ENCODE data around the gene SCTR.
A peak's percentile ranks its signal among the peaks of the same experiment; 100 is the strongest.

The SCTR gene

DNA sequence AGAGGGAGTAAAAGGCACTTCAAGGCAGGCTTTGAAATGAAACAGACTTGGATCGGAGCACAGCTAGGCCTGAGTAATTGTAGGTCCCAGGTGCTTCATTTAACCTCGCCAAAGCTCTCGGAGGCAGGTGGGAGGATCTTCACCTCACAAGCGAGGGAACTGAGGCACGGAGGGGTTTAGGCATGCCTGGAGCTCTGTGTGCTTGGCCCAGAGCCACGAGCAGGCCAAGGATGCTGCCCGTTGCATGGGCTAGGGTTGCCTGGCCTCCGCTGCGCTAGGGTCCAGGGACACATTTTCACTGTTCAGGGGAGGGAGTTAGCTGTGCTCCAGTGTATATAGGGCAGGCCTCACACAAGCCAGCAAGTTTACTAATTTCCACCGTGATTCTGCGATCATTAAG, 81.4 kb downstream of the SCTR start:
- DNase-seq (ENCODE audit: low spot score) = no peak

DNA sequence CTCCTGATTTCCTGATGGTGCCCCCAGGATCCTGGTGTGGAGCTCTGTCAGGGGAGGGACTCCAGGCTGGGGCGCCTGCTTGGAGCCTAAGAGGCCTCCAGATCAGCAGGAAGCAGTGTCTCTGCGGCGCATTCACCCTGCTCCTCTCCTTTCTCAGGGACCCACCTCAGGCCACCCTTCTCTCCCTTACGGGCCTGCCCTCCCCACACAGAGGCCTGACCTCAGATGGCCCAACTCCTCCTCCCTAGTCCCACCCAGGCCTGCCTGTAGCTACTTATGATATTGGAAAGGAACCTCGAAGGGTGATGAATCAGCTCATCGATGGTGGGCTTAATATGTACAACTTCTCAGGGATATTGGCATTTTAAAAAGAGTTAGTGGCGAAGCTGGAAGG, 82.1 kb downstream of the SCTR start:
- DNase-seq (ENCODE audit: low spot score) = no peak

DNA sequence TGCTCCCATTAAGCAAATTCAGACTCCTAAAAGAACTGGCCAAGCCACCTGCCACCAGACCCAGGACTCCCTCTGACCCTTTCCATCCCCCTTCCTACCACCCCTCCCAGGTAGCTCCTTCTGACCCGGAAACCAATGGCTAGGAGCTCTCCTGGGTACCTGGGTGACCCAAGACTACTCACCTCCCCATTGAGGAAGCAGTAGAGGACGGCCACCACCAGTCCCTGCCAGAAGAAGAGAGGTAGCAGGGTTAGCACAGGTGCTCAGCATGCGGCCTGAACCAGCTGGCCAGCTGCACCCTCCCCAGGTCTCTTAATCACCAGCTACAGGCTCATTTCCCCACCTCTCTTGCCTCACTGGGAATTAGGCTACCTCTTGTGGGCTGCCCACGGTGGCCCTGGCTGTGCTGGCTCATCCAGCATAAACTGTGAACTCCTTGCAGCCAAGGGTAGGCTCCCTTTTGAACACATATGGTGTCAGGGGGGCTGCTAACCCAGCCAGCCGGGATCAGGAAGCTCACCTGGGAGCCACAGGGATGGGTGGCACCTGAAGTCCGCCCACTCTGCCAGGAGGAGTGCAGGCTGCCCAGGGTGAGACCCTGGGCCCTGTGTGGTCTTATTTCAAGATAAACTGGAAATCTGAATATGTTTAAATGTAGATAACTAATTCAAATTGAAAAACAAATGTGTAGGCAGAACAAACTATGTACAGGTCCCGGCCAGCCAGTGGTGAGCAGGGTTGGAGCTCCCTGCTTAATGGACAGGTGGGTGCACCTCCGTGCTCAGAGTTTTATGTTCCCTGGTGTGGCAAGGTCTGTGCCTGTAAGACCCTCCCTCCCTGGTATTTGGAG, 82.7 kb downstream of the SCTR start:
- no peak for DNase-seq (ENCODE audit: low spot score)

DNA sequence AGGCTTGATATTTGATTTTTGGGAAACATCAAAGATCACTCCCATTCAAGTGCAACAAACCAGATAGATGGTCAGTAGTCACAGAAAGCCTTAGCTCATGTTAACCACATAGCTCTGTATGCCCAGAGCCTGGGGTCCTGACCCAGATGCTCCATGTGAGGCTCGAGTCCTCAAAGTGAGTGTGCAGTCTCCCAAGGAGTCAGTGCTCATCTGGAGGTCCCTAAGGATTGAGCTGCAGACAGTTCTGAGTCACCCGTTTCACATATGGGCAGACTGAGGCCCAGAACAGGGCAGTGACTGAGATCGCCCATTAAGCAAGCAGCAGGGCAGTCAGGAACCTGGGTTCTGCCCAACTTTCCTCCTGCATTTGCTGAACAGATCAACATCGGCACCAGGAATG, 83.4 kb downstream of the SCTR start:
- no peak for DNase-seq (ENCODE audit: low spot score)

DNA sequence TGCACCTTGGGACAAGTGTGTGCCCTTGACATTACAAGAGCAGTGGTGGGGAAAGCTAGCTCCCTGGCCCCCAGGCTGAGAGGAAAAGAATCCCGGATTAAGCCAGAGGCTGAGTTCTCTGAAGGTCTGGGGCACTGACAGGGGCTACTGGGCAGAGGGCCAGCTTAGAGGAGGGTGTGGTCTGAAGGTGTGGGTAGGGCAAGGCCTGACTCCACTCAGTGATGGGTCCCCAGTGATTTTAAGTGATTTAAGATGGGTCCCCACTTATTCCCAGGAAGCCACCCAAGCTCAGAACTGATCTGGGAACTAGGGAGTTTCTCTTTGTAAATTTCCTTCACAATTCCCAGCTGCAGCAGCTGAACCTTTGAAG, 83.8 kb downstream of the SCTR start:
- DNase-seq (ENCODE audit: low spot score) = no peak

DNA sequence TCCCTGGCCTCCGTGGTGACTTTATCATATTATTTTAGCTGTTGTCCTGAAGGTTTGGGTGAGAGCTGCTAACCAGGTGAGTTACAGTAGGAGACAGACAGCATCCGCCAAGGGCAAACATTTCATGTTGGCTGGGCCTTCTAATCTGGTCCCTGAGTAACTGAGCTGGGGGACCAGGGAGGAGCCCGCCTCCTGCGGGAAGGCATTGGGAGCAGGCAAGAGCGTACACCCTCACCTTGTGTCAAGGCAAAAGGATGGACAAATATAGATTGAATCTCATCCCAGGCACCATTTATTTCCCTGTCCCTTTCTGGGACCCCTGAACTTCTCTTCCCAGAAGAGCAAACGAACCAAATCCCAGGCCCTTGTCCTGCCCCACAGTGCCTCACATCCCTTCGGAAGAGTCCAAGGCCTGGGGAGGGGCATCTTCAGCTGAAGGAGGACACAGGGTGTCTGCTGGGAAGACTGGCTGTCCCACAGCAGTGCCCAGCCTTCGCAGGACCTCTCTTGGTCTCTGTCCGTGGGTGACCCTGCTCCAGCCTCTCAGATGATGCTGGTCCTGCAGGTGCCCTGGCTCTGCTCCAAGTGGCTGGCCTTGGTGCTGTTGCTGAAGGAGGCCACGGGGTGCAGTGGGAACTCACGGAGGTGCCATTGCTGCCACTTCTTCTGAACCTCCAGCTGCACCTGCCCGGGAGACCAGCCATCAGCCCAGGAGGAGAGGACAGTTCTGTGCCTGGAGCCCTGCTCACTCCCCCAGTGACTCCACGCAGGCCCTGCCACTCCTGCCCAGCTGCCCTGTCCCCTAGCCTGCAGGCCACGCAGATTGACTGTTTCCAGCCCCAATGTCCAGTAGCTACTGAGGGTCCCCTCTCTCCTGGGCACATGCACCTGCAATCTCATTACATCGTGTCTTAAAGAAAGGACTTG, 84.4 kb downstream of the SCTR start:
- no peak for DNase-seq (ENCODE audit: low spot score)

DNA sequence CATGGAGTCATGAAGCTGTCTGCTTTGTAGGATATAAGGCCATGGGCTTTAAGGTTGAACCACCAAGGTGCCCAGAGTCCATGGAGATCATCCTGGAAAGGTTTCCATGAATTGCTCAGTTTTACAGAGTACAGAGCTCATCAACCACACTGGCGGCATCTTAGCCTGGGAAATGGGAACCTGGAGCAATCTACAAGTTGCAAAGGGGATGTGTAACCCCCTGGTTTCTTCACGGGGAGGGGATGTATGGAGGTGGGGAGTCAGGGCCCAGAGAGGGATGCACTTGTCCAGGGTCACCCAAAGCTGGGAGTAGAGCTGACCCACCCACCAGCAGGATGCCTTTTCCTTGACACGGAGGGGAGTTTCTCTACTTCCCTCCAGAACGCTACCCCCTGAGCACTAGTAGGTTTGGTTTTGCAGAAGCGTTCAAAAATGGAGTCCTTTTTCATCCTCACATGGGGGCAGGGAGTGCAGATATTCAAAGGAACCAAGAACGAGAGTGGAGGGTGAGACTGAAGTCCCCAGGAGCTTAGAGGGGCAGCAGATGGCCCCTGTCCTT, 85.5 kb downstream of the SCTR start:
- DNase-seq (ENCODE audit: low spot score) = no peak

DNA sequence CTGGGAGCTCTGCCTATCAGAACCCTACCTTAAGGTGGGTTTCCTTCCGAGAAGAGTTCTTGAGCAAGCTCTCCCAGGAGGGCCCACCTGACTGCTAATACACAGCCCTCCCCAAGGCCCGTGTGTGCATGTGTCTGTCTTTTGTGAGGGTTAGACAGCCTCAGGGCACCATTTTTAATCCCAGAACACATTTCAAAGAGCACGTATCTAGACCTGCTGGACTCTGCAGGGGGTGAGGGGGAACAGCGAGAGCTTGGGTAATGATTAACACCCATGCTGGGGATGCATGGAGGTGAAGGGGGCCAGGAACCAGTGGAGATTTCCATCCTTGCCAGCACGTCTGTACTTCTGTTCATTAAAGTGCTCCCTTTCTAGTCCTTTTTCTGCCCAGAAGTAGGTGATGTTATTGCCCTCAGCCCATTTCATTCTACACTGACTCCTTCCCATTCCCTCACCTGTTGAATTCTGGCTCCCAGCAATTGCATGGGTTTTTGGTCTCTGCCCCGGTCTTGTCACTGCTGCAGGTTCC, 86.1 kb downstream of the SCTR start:
- no peak for DNase-seq (ENCODE audit: low spot score)

DNA sequence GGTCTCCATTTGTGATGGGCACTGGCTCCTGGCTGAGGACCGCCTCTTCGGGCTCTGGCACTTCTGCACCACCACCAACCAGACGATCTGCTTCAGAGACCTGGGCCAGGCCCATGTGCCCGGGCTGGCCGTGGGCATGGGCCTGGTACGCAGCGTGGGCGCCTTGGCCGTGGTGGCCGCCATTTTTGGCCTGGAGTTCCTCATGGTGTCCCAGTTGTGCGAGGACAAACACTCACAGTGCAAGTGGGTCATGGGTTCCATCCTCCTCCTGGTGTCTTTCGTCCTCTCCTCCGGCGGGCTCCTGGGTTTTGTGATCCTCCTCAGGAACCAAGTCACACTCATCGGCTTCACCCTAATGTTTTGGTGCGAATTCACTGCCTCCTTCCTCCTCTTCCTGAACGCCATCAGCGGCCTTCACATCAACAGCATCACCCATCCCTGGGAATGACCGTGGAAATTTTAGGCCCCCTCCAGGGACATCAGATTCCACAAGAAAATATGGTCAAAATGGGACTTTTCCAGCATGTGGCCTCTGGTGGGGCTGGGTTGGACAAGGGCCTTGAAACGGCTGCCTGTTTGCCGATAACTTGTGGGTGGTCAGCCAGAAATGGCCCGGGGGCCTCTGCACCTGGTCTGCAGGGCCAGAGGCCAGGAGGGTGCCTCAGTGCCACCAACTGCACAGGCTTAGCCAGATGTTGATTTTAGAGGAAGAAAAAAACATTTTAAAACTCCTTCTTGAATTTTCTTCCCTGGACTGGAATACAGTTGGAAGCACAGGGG, 87.1 kb downstream of the SCTR start:
- no peak for DNase-seq (ENCODE audit: low spot score)

DNA sequence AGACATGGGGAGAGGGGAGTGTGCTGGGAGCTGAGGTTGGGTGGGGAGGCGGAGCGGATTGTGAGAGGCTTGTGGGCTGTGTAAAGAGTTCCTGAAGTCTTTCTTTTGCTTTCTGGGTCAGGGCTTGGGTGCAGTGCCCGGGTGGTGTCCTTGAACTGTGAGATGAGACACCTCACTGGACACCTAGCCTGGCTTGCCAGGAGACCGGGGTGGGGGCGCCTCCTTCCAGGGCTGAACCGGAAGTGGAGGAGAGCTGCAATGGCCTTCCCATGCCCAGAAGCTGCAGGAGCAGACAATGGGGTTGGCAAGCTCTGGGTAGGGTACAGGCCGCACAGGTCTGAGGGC, 88.4 kb downstream of the SCTR start:
- no peak for DNase-seq (ENCODE audit: low spot score)

DNA sequence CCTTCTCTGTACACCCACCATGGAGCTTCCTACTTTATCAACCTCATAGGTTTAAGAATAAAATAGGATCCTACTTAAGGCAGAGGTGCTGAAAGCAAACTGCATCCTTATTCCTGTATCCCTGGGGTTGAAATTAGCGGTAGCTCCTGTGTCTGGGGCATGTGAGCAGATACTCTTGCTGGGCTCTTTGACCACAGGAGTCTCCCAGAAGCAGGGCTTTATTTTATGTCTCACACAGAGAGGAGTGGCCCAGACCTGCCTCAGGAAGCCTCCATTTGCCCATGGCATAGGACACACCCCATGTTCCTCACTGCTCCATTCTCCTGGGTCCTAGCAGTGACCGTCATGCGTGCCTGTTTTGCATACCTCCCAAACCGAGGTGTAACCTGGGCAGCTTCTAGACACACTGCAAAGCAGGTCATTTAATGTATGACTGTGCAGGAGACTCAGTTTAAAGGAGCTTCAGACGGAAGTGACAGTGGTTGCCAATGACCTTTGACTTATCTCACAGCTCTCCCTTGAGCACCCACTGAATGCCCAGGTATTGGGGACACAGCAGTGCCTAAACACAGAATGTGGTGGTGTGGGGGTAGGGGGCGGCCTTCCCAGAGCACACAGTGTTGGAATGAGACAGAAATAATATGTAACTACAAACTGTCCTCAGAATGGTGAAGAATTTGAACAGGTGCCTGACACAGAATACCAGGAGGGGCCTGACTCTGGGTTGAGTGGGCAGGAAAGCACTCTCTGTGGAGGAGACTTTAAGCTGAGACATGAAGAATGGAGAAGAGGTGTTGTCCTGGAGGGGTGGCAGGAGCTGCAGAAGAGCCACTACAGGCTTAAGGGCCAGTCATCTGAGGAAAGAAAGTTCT, 89.0 kb downstream of the SCTR start:
- no peak for DNase-seq (ENCODE audit: low spot score)

DNA sequence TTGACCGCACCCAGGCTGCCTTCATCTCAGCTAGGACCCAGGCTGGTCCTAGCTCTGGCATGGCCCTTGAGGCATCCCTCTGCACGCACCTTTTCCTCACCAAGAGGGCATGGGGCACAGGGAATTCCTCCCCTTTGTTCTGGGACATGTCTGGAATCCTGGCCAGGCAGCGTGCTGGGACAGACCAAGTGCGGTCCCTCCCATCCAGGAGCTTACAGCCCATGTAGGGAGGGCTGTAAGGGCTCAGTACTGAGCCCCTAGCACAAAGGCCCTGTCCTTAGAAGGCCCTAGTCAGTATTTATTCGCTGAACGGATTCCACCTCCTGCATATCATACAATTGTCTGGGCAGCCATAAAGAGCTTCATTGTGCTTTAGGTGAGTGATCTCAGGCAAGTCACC, 89.6 kb downstream of the SCTR start:
- DNase-seq (ENCODE audit: low spot score) = no peak

DNA sequence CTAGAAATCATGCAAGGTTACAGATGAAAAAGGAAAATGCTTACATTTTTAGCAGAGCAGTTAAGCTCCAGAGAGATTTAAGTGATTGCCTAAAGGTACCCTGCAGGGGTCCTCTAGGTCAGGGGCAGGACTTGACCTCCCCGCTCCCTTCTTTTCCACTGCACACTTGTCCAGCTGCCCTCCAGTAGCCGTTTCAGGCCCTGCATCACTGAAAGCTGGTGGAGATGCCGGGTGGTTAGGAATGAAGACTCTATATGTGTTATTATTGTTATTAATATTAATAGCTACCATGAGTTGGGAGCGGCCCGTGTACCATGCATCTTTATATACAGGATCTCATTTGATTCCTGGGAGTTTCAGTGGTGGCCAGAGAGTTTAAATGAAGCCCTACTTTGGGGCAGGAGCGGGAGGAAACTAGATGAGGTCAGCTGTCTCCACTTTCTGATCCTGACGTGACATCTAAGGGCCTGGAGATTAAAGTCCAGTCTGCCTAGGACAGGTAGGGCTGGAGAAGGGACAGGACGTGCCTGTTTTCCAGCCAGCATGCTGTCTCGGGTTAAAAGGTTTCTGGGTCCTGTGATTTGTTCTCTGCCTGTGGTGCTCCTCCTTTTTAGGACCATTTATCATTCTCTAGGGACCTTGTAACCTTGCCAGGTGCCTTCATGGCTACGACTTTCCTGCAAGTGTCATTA, 90.5 kb downstream of the SCTR start:
- DNase-seq (ENCODE audit: low spot score) = no peak

DNA sequence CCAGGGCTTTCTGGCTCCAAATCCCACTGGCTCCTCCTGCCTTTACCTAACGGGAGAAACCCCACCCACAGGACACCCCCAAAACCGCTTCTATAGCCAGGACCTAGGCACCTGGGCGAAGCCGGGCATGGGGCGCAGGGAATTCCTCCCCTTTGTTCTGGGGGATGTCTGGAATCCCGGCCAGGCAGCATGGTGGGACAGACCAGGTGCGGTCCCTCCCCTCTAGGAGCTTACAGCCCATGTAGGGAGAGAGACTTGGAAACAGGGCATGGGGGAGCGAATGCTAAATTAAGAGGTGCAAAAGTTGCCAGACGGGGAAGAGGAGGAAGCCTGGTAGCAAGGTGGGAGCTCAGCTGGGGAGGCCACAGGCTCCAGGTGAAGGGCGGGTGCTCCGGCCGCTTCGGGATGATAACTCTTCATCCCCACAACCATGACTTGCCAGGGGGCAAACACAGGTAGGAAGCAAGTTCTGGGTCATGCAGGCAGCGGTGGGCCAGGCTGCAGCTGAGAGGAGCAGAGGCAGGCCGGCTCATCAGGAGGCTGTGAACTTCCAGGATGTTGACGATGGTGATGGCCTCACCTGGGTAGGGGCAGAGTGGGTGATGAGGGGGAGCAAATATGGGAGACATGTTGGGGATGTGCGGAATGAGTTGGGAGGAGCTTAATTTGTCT, 91.3 kb downstream of the SCTR start:
- DNase-seq (ENCODE audit: low spot score) = no peak

DNA sequence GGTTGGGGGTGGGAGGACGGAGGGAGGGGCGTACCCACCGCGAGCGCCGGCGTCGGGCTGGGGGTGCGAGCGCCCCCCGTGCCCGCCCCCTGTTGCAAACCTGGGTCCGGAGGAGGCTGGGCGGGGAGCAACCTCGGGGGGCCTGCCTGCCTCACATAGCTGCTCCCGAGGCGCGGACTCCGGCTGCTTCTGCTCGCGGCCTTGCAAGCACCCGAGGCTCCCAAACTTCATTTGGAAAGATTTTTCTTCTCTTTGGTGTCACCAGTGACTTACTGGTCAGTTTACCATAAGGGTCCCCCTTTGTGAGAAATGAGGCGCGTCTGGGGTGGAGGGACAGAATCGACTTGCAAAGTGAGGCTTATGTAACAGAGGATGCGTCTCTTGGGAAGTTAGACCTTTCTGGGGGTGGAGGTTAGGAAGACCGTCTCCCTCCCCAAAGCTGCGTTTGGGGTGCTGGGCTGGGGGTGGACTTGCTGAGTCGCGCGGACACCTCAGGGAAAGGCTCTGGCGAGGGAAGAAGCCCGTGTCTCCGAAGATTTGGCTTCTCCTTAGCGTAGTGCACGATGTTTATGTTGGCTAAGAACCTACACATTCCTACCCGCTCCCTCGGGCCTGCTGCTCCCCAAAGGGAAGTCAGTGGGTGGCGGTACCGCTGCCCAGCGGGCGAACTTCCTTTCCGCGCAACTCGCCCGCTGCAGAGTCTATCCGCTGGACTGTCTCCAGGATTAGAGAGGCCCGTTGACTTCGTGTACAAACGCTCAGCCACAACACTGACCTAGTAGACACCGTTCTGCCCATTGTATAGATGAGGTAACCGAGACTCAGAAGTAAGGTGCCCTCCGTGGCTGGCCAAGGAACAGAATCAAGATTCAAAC, 92.1 kb downstream of the SCTR start:
- peak; percentile 23 for DNase-seq (ENCODE audit: low spot score)

DNA sequence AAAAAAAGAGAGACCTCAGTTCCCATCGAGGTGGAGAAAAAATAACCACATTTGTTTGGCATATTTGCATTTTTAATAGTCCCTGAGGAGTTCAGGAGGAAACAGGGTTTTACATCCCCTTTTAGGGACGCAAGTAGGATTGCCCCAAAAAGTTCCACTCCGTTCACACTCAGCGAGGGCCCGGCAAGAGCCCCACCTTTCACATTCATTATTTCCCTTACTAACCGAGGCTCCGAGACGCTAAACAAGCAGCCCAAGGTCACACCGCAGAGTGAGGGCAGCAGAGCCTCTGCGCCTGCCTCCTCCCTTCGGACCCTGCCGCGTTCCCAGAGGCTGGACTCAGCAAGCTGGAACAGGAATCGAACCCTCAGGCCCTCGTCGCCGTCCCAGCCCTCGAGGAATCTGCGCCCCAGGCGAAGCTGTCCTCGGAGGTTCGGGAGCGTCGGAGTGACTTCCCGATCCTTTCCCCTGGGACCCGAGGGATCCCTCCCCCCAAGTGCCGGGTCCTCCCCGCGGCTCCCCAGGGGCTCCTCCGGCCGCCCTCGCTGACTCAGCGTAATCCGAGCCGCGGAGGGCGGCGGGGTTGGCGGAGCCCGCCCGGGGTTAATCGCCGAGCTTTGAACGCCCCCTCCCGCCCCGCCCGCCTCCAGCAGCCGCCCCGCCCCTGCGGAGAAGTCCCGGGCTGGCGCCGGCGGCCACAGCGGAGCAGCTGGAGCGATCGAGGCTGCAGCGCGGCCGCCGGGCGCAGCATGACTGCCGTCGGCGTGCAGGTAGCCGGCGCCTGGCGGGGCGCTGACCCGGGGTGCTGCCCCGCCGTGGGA, 92.9 kb downstream of the SCTR start, which contains the start of gene TMEM37:
TMEM37 (plus strand) TSS at position 700 of the 821 bp plus-strand sequence; CDS start at position 750, 50 bp downstream.
- peak; percentile 8 for DNase-seq (ENCODE audit: low spot score)

DNA sequence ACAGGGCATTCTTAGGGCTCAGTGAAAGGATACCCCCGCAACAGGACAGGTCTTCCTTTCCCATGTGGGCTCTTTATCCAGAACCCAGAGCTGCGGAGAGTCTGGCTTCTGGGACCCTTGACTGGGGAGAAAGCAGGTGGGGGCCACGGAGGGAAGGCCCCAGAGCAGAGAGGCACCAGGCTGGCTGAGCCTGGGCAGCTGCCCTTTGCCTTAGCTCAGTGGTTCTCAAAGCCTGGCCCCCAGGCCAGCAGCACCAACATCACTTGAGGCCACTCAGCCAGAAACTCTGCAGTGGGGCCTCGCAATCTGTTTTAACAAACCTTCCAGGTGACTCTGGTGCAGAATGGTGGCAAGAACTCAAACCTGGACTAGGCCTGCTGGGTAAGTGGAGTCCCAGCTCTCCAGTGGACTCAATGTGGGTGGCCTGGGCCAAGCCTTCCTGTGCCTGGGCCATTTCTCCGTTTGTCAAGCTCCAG, 94.2 kb downstream of the SCTR start:
- DNase-seq (ENCODE audit: low spot score) = no peak

Data from pons (tissue), 1 donor.